Fibroblast of pulmonary artery (primary cell): ENCODE data around the gene CDC16.
A peak's percentile ranks its signal among the peaks of the same experiment; 100 is the strongest.
"Not testable (repeated sequence)": the region's sequence is repeated elsewhere in the genome, so short reads cannot be mapped to it uniquely, and the experiment has no call there.

Experiments
- DNase-seq: peaks from one replicate; pipeline ENCODE4 v3.0.0-alpha.2; 2010; ENCODE audit warnings: low read depth
- H3K4me3 ChIP-seq: replicated peaks from 2 replicates; pipeline ENCODE4 v1.5.1; 2011; ENCODE audit warnings: low read depth, mild to moderate bottlenecking, control low read depth, low read length, moderate library complexity
- CTCF ChIP-seq: IDR thresholded peaks from 2 replicates; pipeline ENCODE4 v1.5.1; 2011; ENCODE audit warnings: mild to moderate bottlenecking, control low read depth, low read length, inconsistent platforms; ENCODE audit errors: missing control alignments

CDC16 gene

GRCh38 chr13:114234645-114235421 lies at the start of gene CDC16:
Gene CDC16, plus strand, starts transcription at chr13:114234897. Its CDS starts 188 bp downstream, at chr13:114235085.
- peak within 1 kb of the TSS; percentile 84 for H3K4me3 ChIP-seq
- TF ChIP-seq CTCF, result no peak
- DNase-seq, result peak; percentile 93

GRCh38 chr13:114185182-114185971 lies 49.3 kb upstream of the CDC16 start:
- no peak overlapping the region for H3K4me3 ChIP-seq
- DNase-seq, result no peak
- TF ChIP-seq CTCF, result no peak

- no peak for TF ChIP-seq CTCF
- DNase-seq, result no peak
- H3K4me3 ChIP-seq, result no peak overlapping the region
Observed at GRCh38 chr13:114194853-114195252, 39.8 kb upstream of the CDC16 start.

- no peak for DNase-seq
- TF ChIP-seq CTCF, result no peak
- no peak overlapping the region for H3K4me3 ChIP-seq
Observed at GRCh38 chr13:114196629-114197028, 38.1 kb upstream of the CDC16 start.

- no peak for TF ChIP-seq CTCF
- no peak for DNase-seq
- no peak overlapping the region for H3K4me3 ChIP-seq
Observed at GRCh38 chr13:114198556-114198955, 36.1 kb upstream of the CDC16 start.

GRCh38 chr13:114199526-114199925 lies 35.2 kb upstream of the CDC16 start:
- not testable (repeated sequence) for DNase-seq, H3K4me3 ChIP-seq

GRCh38 chr13:114199954-114200353 lies 34.7 kb upstream of the CDC16 start:
- no peak overlapping the region for H3K4me3 ChIP-seq
- no peak for DNase-seq
- TF ChIP-seq CTCF, result no peak
